ENCODE measurements around the gene PILRA. TPM values are rescaled to one million over a fixed set of nuclear protein-coding genes. Genes with fewer than 3 reads are reported as not detected.
A peak's percentile ranks its signal among the peaks of the same experiment; 100 is the strongest.

PILRA gene
- total and polyA plus RNA-seq, 2 of the 13 experiments (the other 11 are each of a cell fraction or from before 2014, with no cell fraction given) = 0.13 to 1.3 TPM

DNA sequence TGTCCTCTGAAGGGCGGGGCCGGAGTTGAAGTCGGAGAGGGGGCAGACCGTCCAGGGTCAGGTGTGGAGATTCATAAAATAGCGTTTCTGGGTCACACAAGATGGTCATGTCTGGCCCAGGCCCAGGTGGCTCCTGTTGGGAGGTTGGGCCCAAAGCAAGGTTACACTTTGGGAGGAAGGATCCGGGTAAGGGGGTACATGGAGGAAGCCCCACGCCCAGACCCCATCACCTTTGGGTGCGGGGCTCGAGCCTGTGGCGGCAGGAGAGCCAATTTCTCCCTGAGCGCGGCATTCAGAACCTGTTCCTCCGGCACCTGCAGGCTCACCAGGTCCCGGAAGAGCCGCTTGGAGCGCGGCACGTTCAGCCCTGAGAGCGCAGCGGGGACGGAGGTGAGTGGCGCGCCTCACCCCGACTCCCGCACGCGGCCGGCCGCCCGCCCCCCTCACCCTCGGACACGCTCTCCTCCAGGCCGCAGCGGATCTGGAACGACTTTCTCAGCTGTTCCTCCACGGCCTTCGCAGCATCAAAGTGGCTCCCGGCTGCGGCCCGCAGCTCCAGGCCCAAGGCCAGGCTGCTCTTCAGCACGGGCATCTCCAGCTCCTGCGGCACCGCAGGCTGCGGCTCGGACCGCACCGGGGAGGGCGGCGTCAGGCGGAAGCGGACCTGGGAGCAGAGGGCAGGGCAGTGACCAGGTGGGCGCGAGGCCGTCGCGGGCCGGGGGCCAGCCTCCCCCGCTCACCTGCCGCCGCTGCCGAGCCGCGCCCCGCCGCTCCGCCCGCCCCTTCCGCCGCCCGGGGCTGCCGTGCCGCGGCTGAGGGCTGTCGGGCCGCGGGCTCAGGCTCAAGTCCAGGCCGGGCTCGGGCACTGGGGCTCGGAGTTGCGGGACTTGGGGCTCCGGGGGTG lies 62.4 kb downstream of the PILRA start (continued):
- peak; percentile 85; the same call in 1 of the 2 replicates for TF ChIP-seq KAT7 (CRISPR knock-in tag; IDR thresholded peaks at IDR 0.05; ENCODE audit: borderline replicate concordance)
- no peak for TF ChIP-seq ZSCAN22 (CRISPR knock-in tag; IDR thresholded peaks at IDR 0.05)
- no peak for TF ChIP-seq FOXP1 (IDR thresholded peaks at IDR 0.05)
- TF ChIP-seq FOXP1 (CRISPR knock-in tag; IDR thresholded peaks at IDR 0.05) = no peak
- no peak for TF ChIP-seq ZNF646 (CRISPR knock-in tag; IDR thresholded peaks at IDR 0.05)
- peak; percentile 16 for TF ChIP-seq BORCS8-MEF2B (CRISPR knock-in tag; IDR thresholded peaks at IDR 0.05)
- TF ChIP-seq, protein P1, sequence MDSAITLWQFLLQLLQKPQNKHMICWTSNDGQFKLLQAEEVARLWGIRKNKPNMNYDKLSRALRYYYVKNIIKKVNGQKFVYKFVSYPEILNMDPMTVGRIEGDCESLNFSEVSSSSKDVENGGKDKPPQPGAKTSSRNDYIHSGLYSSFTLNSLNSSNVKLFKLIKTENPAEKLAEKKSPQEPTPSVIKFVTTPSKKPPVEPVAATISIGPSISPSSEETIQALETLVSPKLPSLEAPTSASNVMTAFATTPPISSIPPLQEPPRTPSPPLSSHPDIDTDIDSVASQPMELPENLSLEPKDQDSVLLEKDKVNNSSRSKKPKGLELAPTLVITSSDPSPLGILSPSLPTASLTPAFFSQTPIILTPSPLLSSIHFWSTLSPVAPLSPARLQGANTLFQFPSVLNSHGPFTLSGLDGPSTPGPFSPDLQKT (CRISPR knock-in tag; IDR thresholded peaks at IDR 0.05; ENCODE audit: borderline replicate concordance) = no peak
- TF ChIP-seq SALL1 (CRISPR knock-in tag; IDR thresholded peaks at IDR 0.05) = no peak; the same call in none of the 2 replicates
- no peak for TF ChIP-seq SKI (IDR thresholded peaks at IDR 0.05; ENCODE audit: partially characterized antibody)
- no peak for TF ChIP-seq MEF2D (CRISPR knock-in tag; IDR thresholded peaks at IDR 0.05)
- no peak for TF ChIP-seq NRL (CRISPR knock-in tag; IDR thresholded peaks at IDR 0.05; ENCODE audit: borderline replicate concordance)
- TF ChIP-seq, protein P2, sequence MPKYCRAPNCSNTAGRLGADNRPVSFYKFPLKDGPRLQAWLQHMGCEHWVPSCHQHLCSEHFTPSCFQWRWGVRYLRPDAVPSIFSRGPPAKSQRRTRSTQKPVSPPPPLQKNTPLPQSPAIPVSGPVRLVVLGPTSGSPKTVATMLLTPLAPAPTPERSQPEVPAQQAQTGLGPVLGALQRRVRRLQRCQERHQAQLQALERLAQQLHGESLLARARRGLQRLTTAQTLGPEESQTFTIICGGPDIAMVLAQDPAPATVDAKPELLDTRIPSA (CRISPR knock-in tag; IDR thresholded peaks at IDR 0.05; ENCODE audit: borderline replicate concordance) = no peak
- no peak for TF ChIP-seq HCFC1 (IDR thresholded peaks at IDR 0.05; ENCODE audit: low read depth, low read length)
- TF ChIP-seq ZFYVE20 (CRISPR knock-in tag; IDR thresholded peaks at IDR 0.05; ENCODE audit: borderline replicate concordance, low read depth) = peak; percentile 25; the same call in 1 of the 2 replicates
- peak; percentile 85; the same call in 1 of the 2 replicates for TF ChIP-seq TOPORS (CRISPR knock-in tag; IDR thresholded peaks at IDR 0.05)
- TF ChIP-seq ZNF83 (CRISPR knock-in tag; IDR thresholded peaks at IDR 0.05; ENCODE audit: borderline replicate concordance) = no peak
- TF ChIP-seq HDAC1 (CRISPR knock-in tag; IDR thresholded peaks at IDR 0.05) = 0 out of 2 replicates have a peak, but pooled peaks have one; percentile 7
- no peak for TF ChIP-seq FOXA3 (CRISPR knock-in tag; IDR thresholded peaks at IDR 0.05)
- TF ChIP-seq, protein P3, sequence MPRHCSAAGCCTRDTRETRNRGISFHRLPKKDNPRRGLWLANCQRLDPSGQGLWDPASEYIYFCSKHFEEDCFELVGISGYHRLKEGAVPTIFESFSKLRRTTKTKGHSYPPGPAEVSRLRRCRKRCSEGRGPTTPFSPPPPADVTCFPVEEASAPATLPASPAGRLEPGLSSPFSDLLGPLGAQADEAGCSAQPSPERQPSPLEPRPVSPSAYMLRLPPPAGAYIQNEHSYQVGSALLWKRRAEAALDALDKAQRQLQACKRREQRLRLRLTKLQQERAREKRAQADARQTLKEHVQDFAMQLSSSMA (CRISPR knock-in tag; IDR thresholded peaks at IDR 0.05) = no peak; the same call in 1 of the 2 replicates

Data from HepG2 (cell line).